ENCODE data around the gene JMY.

DNA sequence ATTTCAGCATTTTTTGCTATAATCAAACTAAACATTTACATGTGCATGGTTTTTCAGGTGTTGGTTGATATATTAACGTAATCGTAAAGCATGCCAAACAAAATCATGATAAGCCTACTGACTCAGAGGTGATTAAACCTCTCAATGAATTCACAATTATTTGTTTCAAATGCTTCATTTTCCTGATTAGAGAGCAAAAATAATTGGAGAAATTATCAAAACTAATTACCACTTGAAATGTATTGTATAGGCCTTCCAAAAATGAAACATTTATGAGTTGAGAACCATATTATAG lies 45.7 kb upstream of the JMY start:
- TF ChIP-seq, protein P1, sequence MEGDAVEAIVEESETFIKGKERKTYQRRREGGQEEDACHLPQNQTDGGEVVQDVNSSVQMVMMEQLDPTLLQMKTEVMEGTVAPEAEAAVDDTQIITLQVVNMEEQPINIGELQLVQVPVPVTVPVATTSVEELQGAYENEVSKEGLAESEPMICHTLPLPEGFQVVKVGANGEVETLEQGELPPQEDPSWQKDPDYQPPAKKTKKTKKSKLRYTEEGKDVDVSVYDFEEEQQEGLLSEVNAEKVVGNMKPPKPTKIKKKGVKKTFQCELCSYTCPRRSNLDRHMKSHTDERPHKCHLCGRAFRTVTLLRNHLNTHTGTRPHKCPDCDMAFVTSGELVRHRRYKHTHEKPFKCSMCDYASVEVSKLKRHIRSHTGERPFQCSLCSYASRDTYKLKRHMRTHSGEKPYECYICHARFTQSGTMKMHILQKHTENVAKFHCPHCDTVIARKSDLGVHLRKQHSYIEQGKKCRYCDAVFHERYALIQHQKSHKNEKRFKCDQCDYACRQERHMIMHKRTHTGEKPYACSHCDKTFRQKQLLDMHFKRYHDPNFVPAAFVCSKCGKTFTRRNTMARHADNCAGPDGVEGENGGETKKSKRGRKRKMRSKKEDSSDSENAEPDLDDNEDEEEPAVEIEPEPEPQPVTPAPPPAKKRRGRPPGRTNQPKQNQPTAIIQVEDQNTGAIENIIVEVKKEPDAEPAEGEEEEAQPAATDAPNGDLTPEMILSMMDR (IDR thresholded peaks at IDR 0.05): no peak
- no peak for TF ChIP-seq POLR2A (IDR thresholded peaks at IDR 0.05)
